Effector memory CD8-positive, alpha-beta T cell (primary cell): ENCODE data around the gene TMEM100.

Source experiments
- ATAC-seq: fragments of 150-1000 bp; cut with Tn5 transposase; replicated peaks from 2 replicates; pipeline ENCODE4 v1.10.0; 2021; ENCODE audit warnings: mild to moderate bottlenecking, moderate library complexity
- DNase-seq, 3 experiments: peaks; one replicate each; pipeline ENCODE4 v3.0.0; 2021
- H3K27ac Mint-ChIP-seq, 2 donors: one replicate each; pipeline ENCODE4 v1.8.0; 2022; ENCODE audit warnings: mild to moderate bottlenecking in 2 of 2, mixed read lengths in 2 of 2, moderate library complexity in 2 of 2
- H3K27me3 Mint-ChIP-seq, 2 donors: one replicate each; pipeline ENCODE4 v1.8.0; 2022; ENCODE audit warnings: mixed read lengths in 2 of 2
- H3K36me3 Mint-ChIP-seq: one replicate; pipeline ENCODE4 v1.8.0; 2022; ENCODE audit warnings: mild to moderate bottlenecking, moderate library complexity, mixed read lengths; ENCODE audit not compliant: insufficient read depth
- H3K4me1 Mint-ChIP-seq, 2 donors: one replicate each; pipeline ENCODE4 v1.8.0; 2022; ENCODE audit warnings: low read depth in 2 of 2, mixed read lengths in 2 of 2
- H3K4me3 Mint-ChIP-seq, 2 donors: one replicate each; pipeline ENCODE4 v1.8.0; 2022; ENCODE audit warnings: mild to moderate bottlenecking in 2 of 2, mixed read lengths in 2 of 2, moderate library complexity in 2 of 2
- H3K9me3 Mint-ChIP-seq, 2 donors: one replicate each; pipeline ENCODE4 v1.8.0; 2022; ENCODE audit warnings: mixed read lengths in 2 of 2
- total RNA-seq, 9 experiments: gene quantifications; one replicate each; lab custom pipeline; 2026; lab: John Stamatoyannopoulos, UW

Gene TMEM100, protein sequence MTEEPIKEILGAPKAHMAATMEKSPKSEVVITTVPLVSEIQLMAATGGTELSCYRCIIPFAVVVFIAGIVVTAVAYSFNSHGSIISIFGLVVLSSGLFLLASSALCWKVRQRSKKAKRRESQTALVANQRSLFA
- total RNA-seq = 0 to 0.06 (median 0) reads per million in 9 experiments

- H3K9me3 Mint-ChIP-seq = no peaks in the 10 kb centered on the region
- ATAC-seq (no peak), DNase-seq (no peak)
- H3K4me1 Mint-ChIP-seq = no peaks in the 10 kb centered on the region
- no peaks in the 10 kb centered on the region for H3K36me3 Mint-ChIP-seq
- no peak within 1 kb of the TSS for H3K27ac Mint-ChIP-seq
- H3K4me3 Mint-ChIP-seq = no peak within 1 kb of the TSS
- peaks cover 54 to 76% of the 10 kb centered on the region in 2 donors for H3K27me3 Mint-ChIP-seq
Observed at GRCh38 chr17:55722742-55723487, at the start of gene TMEM100. TSS of gene TMEM100 (minus strand) at chr17:55722864. CDS start at chr17:55721070, 1,794 bp downstream.

DNA sequence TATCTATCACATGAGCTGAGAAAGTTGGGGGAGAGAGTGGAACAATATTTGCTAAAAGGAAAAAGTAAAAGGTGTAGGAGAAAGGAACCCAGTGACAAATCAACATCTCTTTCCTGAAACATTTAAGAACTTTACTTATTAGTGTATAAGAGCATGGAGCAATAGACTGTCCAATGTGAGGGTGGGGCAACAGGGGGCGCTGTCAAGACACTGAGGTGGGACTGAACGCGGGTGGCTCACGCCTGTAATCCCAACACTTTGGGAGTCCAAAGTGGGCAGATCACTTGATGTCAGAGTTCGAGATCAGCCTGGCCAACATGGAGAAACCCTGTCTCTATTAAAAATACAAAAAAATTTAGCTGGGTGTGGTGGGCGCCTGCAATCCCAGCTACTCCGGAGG is 49.4 kb upstream of the TMEM100 start:
- H3K27me3 Mint-ChIP-seq = no peaks in the 10 kb centered on the region
- peaks cover 12% of the 10 kb centered on the region for H3K36me3 Mint-ChIP-seq
- no peak for ATAC-seq

DNA sequence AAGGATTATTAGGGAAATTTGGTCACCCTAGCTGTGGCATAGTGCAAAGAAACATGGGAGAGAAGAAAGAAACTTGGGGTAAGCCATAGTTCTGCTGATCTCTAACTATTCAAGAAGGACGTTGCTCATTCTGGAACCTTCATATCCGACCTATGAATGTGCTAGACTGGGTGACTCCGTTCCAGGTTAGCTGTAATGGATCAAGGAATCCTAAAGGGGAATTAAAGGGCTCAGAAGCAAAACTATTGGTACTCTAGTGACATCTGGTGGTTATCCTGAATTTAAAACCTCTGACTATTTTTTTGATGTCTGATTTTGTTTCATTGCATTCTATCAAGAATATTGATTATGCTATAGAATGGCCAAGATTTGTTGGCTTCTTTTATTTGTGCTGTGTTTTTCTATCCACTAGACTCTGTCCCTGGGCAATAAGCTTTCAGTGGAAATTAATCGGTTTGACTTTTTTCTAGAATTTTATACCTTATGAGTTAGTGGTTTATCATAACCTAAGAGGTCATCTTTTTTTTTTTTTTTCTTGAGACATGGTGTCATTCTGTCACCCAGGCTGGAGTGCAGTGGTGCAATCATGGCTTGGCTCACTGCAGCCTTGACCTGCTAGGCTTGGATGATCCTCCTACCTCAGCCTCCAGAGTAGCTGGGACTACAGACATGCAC is 47.7 kb upstream of the TMEM100 start:
- peaks cover 0 to 3% of the 10 kb centered on the region in 2 donors for H3K4me1 Mint-ChIP-seq
- no peaks in the 10 kb centered on the region for H3K27me3 Mint-ChIP-seq
- no peak overlapping the region for H3K4me3 Mint-ChIP-seq
- no peak for ATAC-seq
- H3K27ac Mint-ChIP-seq = no peak overlapping the region
- DNase-seq = no peak
- peaks cover 7% of the 10 kb centered on the region for H3K36me3 Mint-ChIP-seq
- H3K9me3 Mint-ChIP-seq = no peaks in the 10 kb centered on the region

More for the DNA sequence above, 49.4 kb upstream of the TMEM100 start:
- H3K4me3 Mint-ChIP-seq = no peak overlapping the region
- no peak for DNase-seq
- peaks cover 0 to 3% of the 10 kb centered on the region in 2 donors for H3K4me1 Mint-ChIP-seq
- no peak overlapping the region for H3K27ac Mint-ChIP-seq
- H3K9me3 Mint-ChIP-seq = no peaks in the 10 kb centered on the region

DNA sequence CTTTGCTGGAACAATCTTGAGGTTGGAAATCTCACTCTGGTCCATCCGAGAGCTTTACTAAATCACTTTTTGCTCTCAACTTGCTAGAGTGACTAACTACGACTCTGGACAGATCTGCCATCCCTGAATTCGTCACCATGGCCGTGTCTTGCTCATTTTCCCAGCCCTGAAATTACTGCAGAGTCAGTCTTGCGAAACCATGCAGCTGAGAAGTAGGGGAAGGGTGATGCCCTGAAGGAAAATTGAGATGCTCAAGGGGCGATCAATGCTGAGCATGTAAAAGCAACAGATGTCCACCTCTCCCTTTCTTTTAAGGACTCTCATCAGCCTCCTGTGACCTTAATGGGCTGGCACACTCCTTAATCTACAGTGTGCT is 46.9 kb upstream of the TMEM100 start:
- no peak overlapping the region for H3K27ac Mint-ChIP-seq
- no peaks in the 10 kb centered on the region for H3K9me3 Mint-ChIP-seq
- H3K27me3 Mint-ChIP-seq = no peaks in the 10 kb centered on the region
- no peaks in the 10 kb centered on the region for H3K36me3 Mint-ChIP-seq
- DNase-seq (no peak), ATAC-seq (no peak)
- H3K4me3 Mint-ChIP-seq = no peak overlapping the region
- H3K4me1 Mint-ChIP-seq = peaks cover 0 to 3% of the 10 kb centered on the region in 2 donors

DNA sequence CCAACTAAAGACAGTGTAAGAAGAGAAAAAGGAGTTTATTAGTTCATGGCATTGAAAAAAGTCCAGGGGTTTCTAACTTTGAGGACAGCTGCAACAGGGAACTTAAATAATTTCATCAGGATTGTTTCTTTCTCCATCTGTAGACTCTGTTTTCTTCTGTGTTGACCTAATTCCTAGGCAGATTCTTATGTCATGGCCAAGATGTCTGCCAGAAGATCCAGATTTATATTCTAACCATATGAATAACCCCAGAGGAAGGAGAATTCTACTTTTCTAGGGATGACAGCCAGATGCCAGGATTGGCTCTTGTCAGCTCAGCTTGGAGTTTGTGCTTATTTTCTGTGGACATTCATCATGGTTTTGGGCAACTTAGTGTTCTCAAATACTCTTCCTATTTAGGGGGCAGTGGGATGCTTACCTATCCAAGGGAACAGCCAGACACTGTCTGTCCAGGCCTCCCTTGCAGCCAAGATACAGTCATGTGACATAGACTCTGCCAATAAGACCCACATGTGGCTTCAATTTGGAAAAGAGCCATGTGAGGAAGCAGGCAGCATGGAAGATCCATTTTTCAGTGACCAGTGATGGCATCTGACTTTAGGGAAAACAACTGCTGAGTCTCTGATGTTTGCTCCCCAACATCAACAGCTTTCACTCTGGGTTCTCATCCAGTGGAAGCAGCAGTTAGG is 46.4 kb upstream of the TMEM100 start:
- DNase-seq (no peak), ATAC-seq (no peak)
- Mint-ChIP-seq H3K4me3 (no peak overlapping the region), H3K36me3 (no peaks in the 10 kb centered on the region), H3K27ac (no peak overlapping the region), H3K27me3 (no peaks in the 10 kb centered on the region), H3K9me3 (no peaks in the 10 kb centered on the region), H3K4me1 (peaks cover 0 to 3% of the 10 kb centered on the region in 2 donors)

DNA sequence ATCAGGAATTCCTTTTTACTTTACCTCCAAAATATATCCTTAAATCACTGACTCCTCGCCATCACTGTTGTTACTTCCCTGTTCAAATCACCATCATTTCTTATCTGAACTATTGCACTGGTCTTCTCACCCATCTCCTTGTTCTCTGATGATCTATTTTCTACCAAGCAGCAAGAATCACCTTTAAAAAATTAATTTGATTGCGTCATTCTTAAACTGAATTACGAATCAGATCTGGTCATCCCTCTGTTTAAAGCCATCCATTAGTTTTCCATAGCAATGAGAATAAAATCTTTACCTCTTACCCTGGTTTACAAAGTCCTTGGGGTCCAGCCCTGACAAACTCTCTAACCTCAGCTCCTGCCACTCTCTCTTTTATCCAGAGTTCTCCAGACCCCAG is 42.8 kb upstream of the TMEM100 start:
- no peaks in the 10 kb centered on the region for H3K9me3 Mint-ChIP-seq
- ATAC-seq = no peak
- H3K4me1 Mint-ChIP-seq = no peaks in the 10 kb centered on the region

GRCh38 chr17:55764610-55765009 is 41.9 kb upstream of the TMEM100 start:
- no peak overlapping the region for H3K27ac Mint-ChIP-seq
- no peaks in the 10 kb centered on the region for H3K9me3 Mint-ChIP-seq
- no peaks in the 10 kb centered on the region for H3K4me1 Mint-ChIP-seq
- H3K4me3 Mint-ChIP-seq = no peak overlapping the region
- H3K36me3 Mint-ChIP-seq = no peaks in the 10 kb centered on the region
- ATAC-seq = no peak
- DNase-seq = no peak
- no peaks in the 10 kb centered on the region for H3K27me3 Mint-ChIP-seq

More for the DNA sequence above, 42.8 kb upstream of the TMEM100 start:
- Mint-ChIP-seq H3K27ac (no peak overlapping the region), H3K4me3 (no peak overlapping the region), H3K27me3 (no peaks in the 10 kb centered on the region), H3K36me3 (no peaks in the 10 kb centered on the region)
- DNase-seq = no peak

DNA sequence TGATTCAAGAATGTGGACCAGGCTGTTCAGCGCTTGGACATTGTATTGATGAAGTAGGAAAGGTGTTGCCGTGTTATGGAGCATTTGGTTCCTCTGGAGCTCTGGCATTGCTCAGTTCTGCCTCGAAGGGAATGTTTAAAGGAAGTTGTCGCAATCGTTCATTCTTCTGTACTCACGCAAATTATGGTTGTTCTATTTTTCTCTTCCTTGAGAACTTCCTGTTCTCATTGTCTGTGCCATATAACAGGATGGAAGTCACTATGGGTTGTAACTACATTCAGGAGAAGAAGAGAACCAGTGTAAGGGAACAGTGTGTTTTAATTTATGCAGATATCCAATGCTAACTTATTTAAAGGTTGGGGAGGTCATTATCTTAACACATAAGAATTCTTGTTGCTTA is 41.2 kb upstream of the TMEM100 start:
- no peaks in the 10 kb centered on the region for H3K27me3 Mint-ChIP-seq
- H3K4me3 Mint-ChIP-seq = no peak overlapping the region

GRCh38 chr17:55762086-55762858 is 39.6 kb upstream of the TMEM100 start:
- DNase-seq (no peak), ATAC-seq (no peak)
- Mint-ChIP-seq H3K9me3 (no peaks in the 10 kb centered on the region), H3K27ac (no peak overlapping the region), H3K4me1 (no peaks in the 10 kb centered on the region), H3K27me3 (no peaks in the 10 kb centered on the region), H3K4me3 (no peak overlapping the region), H3K36me3 (no peaks in the 10 kb centered on the region)

More for the DNA sequence above, 41.2 kb upstream of the TMEM100 start:
- no peak overlapping the region for H3K27ac Mint-ChIP-seq
- no peak for ATAC-seq
- no peaks in the 10 kb centered on the region for H3K36me3 Mint-ChIP-seq
- DNase-seq = no peak
- H3K9me3 Mint-ChIP-seq = no peaks in the 10 kb centered on the region
- H3K4me1 Mint-ChIP-seq = no peaks in the 10 kb centered on the region

GRCh38 chr17:55760643-55761355 is 38.1 kb upstream of the TMEM100 start:
- no peaks in the 10 kb centered on the region for H3K36me3 Mint-ChIP-seq
- no peaks in the 10 kb centered on the region for H3K9me3 Mint-ChIP-seq
- no peak for DNase-seq
- no peaks in the 10 kb centered on the region for H3K27me3 Mint-ChIP-seq
- H3K4me3 Mint-ChIP-seq = no peak overlapping the region
- ATAC-seq = no peak
- H3K27ac Mint-ChIP-seq = no peak overlapping the region
- no peaks in the 10 kb centered on the region for H3K4me1 Mint-ChIP-seq

DNA sequence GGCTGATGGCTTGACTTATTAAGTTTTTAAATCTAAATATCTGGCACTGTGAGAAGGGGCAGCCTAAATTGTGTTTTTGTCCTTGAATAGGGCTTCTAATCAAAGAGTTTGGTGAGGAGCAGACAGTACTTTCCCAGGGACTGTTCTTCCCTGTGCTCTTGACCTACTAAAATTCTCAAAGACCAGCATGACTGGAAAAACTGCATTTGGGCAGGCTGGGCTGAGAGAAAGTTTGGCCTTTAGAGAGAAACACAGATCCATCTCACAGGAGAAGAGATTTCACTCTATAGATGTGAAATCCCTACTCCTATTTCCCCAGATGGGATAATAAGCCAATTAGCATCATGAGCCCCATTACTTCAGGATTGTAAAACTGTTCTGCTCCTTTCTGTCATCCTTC is 35.5 kb upstream of the TMEM100 start:
- Mint-ChIP-seq H3K4me3 (no peak overlapping the region), H3K27ac (no peak overlapping the region), H3K36me3 (no peaks in the 10 kb centered on the region), H3K9me3 (no peaks in the 10 kb centered on the region), H3K4me1 (peaks cover under 1 to 3% of the 10 kb centered on the region in 2 donors), H3K27me3 (no peaks in the 10 kb centered on the region)
- no peak for ATAC-seq
- DNase-seq = no peak

- Mint-ChIP-seq H3K9me3 (no peaks in the 10 kb centered on the region), H3K27me3 (no peaks in the 10 kb centered on the region), H3K27ac (no peak overlapping the region), H3K4me3 (no peak overlapping the region), H3K4me1 (peaks cover 5 to 6% of the 10 kb centered on the region in 2 donors), H3K36me3 (no peaks in the 10 kb centered on the region)
- DNase-seq (no peak), ATAC-seq (no peak)
Observed at GRCh38 chr17:55757659-55758058, 35.0 kb upstream of the TMEM100 start.
